Esophagus muscularis mucosa (tissue), 4 donors: ENCODE data around the gene SAMD4B. TPM values are rescaled to one million over a fixed set of nuclear protein-coding genes. Genes with fewer than 3 reads are reported as not detected.
A peak's percentile ranks its signal among the peaks of the same experiment; 100 is the strongest.

ENCODE experiments used
- DNase-seq: peaks from one replicate; pipeline ENCODE4 v3.0.0-alpha.2; 2017; ENCODE audit errors: extremely low spot score
- H3K27ac ChIP-seq, 4 donors: fragments of 200-600 bp; sonication (generic); replicated peaks in 1 of 4; 1 replicate in 3 of 4; 2 replicates in 1 of 4; pipeline ENCODE4 v1.5.1; 2016 to 2019; ENCODE audit warnings: mild to moderate bottlenecking in 1 of 4
- H3K27me3 ChIP-seq, 4 donors: fragments of 200-600 bp; sonication (generic); one replicate each; pipeline versions ENCODE4 v1.5.1 to v1.6.0; 2016 to 2019
- H3K36me3 ChIP-seq, 4 donors: fragments of 200-600 bp; sonication (generic); one replicate each; pipeline ENCODE4 v1.5.1; 2016 to 2019
- H3K4me1 ChIP-seq, 4 donors: fragments of 200-600 bp; sonication (generic); one replicate each; pipeline ENCODE4 v1.5.1; 2016 to 2019
- H3K4me3 ChIP-seq, 4 donors: fragments of 200-600 bp; sonication (generic); 1 replicate in 2 of 4; 2 replicates in 2 of 4; pipeline ENCODE4 v1.5.1; 2016 to 2019; ENCODE audit warnings: mild to moderate bottlenecking in 4 of 4, moderate library complexity in 1 of 4
- H3K9me3 ChIP-seq, 4 donors: fragments of 200-600 bp; sonication (generic); 1 replicate in 3 of 4; 2 replicates in 1 of 4; pipeline ENCODE4 v1.5.1; 2016 to 2019
- CTCF ChIP-seq, 3 experiments: fragments of 200-600 bp in 2 of 3; fragments of 450-650 bp in 1 of 3; sonication (generic) in 2 of 3; IDR thresholded peaks; one replicate each; pipeline ENCODE4 v1.5.1; 2017 to 2019; ENCODE audit warnings: antibody characterized with exemption in 3 of 3, mild to moderate bottlenecking in 2 of 3, moderate library complexity in 1 of 3
- EP300 ChIP-seq: sonication (generic); formaldehyde crosslinking; IDR thresholded peaks from one replicate; pipeline ENCODE4 v1.6.1; 2017; ENCODE audit warnings: antibody characterized with exemption
- POLR2A ChIP-seq: fragments of 450-650 bp; IDR thresholded peaks from one replicate; pipeline ENCODE4 v1.6.1; 2017; ENCODE audit warnings: antibody characterized with exemption, moderate library complexity, mild to moderate bottlenecking, low read depth
- POLR2AphosphoS5 ChIP-seq, 2 donors: sonication (generic); formaldehyde crosslinking; IDR thresholded peaks; one replicate each; pipeline ENCODE4 v1.6.1; 2017; ENCODE audit warnings: antibody characterized with exemption in 2 of 2
- WGBS: methylation state at CpG from one replicate; pipeline ENCODE4 v1.1.5; 2018; 5-methylcytosine and 5-hydroxymethylcytosine counted together
- intact Hi-C: fragments of 100-400 bp; cut with DNase I; formaldehyde crosslinking; loops from one replicate; pipeline ENCODE4 v1.15.1; 2023
- total RNA-seq, 4 donors: library from RNA; depleted of rRNA; stranded (reverse); fragments of >200 nt; gene quantifications; one replicate each; pipeline versions ENCODE4 v1.1.0 to v1.2.1, GENCODE V29; 2016

SAMD4B gene
- total RNA-seq, 4 donors from 2014 or later, result 59.8 to 138 (median 104) TPM

- no peak for TF ChIP-seq POLR2A
- TF ChIP-seq POLR2AphosphoS5 (IDR thresholded peaks at IDR 0.05), result no peak
- TF ChIP-seq CTCF (IDR thresholded peaks at IDR 0.05), result no peak
- no peak for TF ChIP-seq EP300
- Histone ChIP-seq H3K4me3 (no peak overlapping the region), H3K27ac (no peak overlapping the region), H3K36me3 (peaks cover 5 to 56% (median 44%) of the 10 kb centered on the region in 4 donors), H3K4me1 (peaks cover 31 to 73% (median 62%) of the 10 kb centered on the region in 4 donors), H3K9me3 (no peaks in the 10 kb centered on the region), H3K27me3 (no peaks in the 10 kb centered on the region)
- no peak for DNase-seq
- intact Hi-C loops, result loop anchor here (10.0 kb wide), 2 partner anchors 75 to 185 kb away; partner anchors contain the start of gene EID2B
- WGBS, result 86% methylated on average over 4 of the region's 4 CpGs
Observed at GRCh38 chr19:39349326-39349725, 7.1 kb downstream of the SAMD4B start.

- Histone ChIP-seq H3K27me3 (no peaks in the 10 kb centered on the region), H3K4me3 (no peak overlapping the region), H3K27ac (no peak overlapping the region), H3K4me1 (peaks cover 27 to 65% (median 54%) of the 10 kb centered on the region in 4 donors), H3K9me3 (no peaks in the 10 kb centered on the region), H3K36me3 (peaks cover 7 to 64% (median 51%) of the 10 kb centered on the region in 4 donors)
- 95% methylated on average over 3 of the region's 3 CpGs for WGBS
- intact Hi-C loops, result no loop called here
- DNase-seq, result no peak
- TF ChIP-seq EP300 (no peak), POLR2A (no peak), POLR2AphosphoS5 (IDR thresholded peaks at IDR 0.05) (no peak), CTCF (IDR thresholded peaks at IDR 0.05) (no peak)
Observed at GRCh38 chr19:39350156-39350555, 7.9 kb downstream of the SAMD4B start.

- WGBS, result 73% methylated on average over 4 of the region's 4 CpGs
- Histone ChIP-seq H3K4me3 (no peak overlapping the region), H3K27ac (peak overlapping the region; percentile 14 to 53 (median 31)), H3K4me1 (peaks cover 14 to 50% (median 39%) of the 10 kb centered on the region in 4 donors), H3K27me3 (no peaks in the 10 kb centered on the region), H3K9me3 (no peaks in the 10 kb centered on the region), H3K36me3 (peaks cover 21 to 79% (median 58%) of the 10 kb centered on the region in 4 donors)
- TF ChIP-seq CTCF (IDR thresholded peaks at IDR 0.05) (no peak), POLR2A (no peak), EP300 (no peak), POLR2AphosphoS5 (IDR thresholded peaks at IDR 0.05) (no peak)
- intact Hi-C loops, result no loop called here
- DNase-seq, result no peak
Observed at GRCh38 chr19:39351537-39352064, 9.4 kb downstream of the SAMD4B start.

GRCh38 chr19:39352381-39353255, 10.4 kb downstream of the SAMD4B start:
- 65% methylated on average over 12 of the region's 12 CpGs for WGBS
- Histone ChIP-seq H3K9me3 (no peaks in the 10 kb centered on the region), H3K27ac (peak overlapping the region; percentile 17 to 53 (median 31)), H3K4me1 (peaks cover 7 to 42% (median 30%) of the 10 kb centered on the region in 4 donors), H3K27me3 (no peaks in the 10 kb centered on the region), H3K36me3 (peaks cover 31 to 89% (median 68%) of the 10 kb centered on the region in 4 donors), H3K4me3 (no peak overlapping the region)
- no peak for DNase-seq
- intact Hi-C loops, result no loop called here
- TF ChIP-seq POLR2AphosphoS5 (IDR thresholded peaks at IDR 0.05) (no peak), CTCF (IDR thresholded peaks at IDR 0.05) (no peak), POLR2A (no peak), EP300 (no peak)
